Endodermal cell (in vitro differentiated cells): Measurements from ENCODE around the gene ARHGEF26. TPM values are rescaled to one million over a fixed set of nuclear protein-coding genes. Genes with fewer than 3 reads are reported as not detected.

Experiments
- DNase-seq: peaks from one replicate; pipeline ENCODE4 v3.0.0-alpha.2; 2017
- H3K27ac ChIP-seq: 2 replicates; pipeline ENCODE4 v1.5.1; 2013; ENCODE audit warnings: mild to moderate bottlenecking, low read depth, low read length, moderate library complexity
- H3K27me3 ChIP-seq: 2 replicates; pipeline ENCODE4 v1.6.1; 2013; ENCODE audit warnings: mild to moderate bottlenecking, low read length, moderate library complexity; ENCODE audit not compliant: insufficient read depth, control insufficient read depth, poor library complexity, severe bottlenecking
- H3K36me3 ChIP-seq: 2 replicates; pipeline ENCODE4 v1.7.0; 2013; ENCODE audit warnings: mild to moderate bottlenecking, low read length, moderate library complexity; ENCODE audit not compliant: control insufficient read depth, insufficient read depth
- H3K4me1 ChIP-seq: one replicate; pipeline ENCODE4 v1.7.0; 2013; ENCODE audit warnings: low read length; ENCODE audit not compliant: control insufficient read depth, insufficient read depth
- H3K4me3 ChIP-seq: 2 replicates; pipeline ENCODE4 v1.5.1; 2013; ENCODE audit warnings: mild to moderate bottlenecking, low read length, moderate library complexity
- H3K9ac ChIP-seq: 2 replicates; pipeline ENCODE4 v1.6.1; 2013; ENCODE audit warnings: mild to moderate bottlenecking, low read length, moderate library complexity; ENCODE audit not compliant: poor library complexity, severe bottlenecking; ENCODE audit errors: extremely low read depth
- H3K9me3 ChIP-seq: 2 replicates; pipeline ENCODE4 v1.6.1; 2013; ENCODE audit warnings: mild to moderate bottlenecking, low read length, moderate library complexity; ENCODE audit not compliant: control insufficient read depth
- H3K27ac Mint-ChIP-seq: 2 replicates; pipeline ENCODE4 v1.8.0; 2020; ENCODE audit warnings: mixed read lengths
- H3K27me3 Mint-ChIP-seq: 2 replicates; pipeline ENCODE4 v1.8.0; 2021; ENCODE audit warnings: mild to moderate bottlenecking, mixed read lengths; ENCODE audit not compliant: insufficient read depth
- H3K36me3 Mint-ChIP-seq: 2 replicates; pipeline ENCODE4 v1.8.0; 2020; ENCODE audit warnings: low read depth, mixed read lengths
- H3K4me1 Mint-ChIP-seq: 2 replicates; pipeline ENCODE4 v1.8.0; 2020; ENCODE audit warnings: mixed read lengths
- H3K4me3 Mint-ChIP-seq: 2 replicates; pipeline ENCODE4 v1.8.0; 2020; ENCODE audit warnings: mild to moderate bottlenecking, moderate library complexity, mixed read lengths
- H3K9me3 Mint-ChIP-seq: 2 replicates; pipeline ENCODE4 v1.8.0; 2020; ENCODE audit warnings: mild to moderate bottlenecking, mixed read lengths
- WGBS, 2 experiments: methylation state at CpG; one replicate each; pipeline versions ENCODE4 v1.1.5 to v1.1.7; 2013; ENCODE audit warnings: missing lambda C conversion rate in 2 of 2, mixed read lengths in 1 of 2; ENCODE audit not compliant: insufficient coverage in 1 of 2, insufficient read length in 1 of 2; 5-methylcytosine and 5-hydroxymethylcytosine counted together
- total RNA-seq, 2 donors: library from RNA; stranded (reverse); fragmentation: NEBNext Ultra II Directional in 1 of 2; extraction: Animal tissue kit (Norgen Biotek cat#: 25700) in 1 of 2; gene quantifications; 2 replicates in 1 of 2; 3 replicates in 1 of 2; pipeline ENCODE4 v1.2.1, GENCODE V29; 2021
- TF ChIP-seq, protein P1 (sequence below): fragments of 200-600 bp; sonication (generic); conservative IDR thresholded peaks from 2 replicates; pipeline ENCODE4 v1.5.0; 2021; ENCODE audit warnings: antibody characterized with exemption, mild to moderate bottlenecking

The ARHGEF26 gene
- total RNA-seq, 2 donors from 2014 or later = 10.1 to 12.4 TPM

DNA sequence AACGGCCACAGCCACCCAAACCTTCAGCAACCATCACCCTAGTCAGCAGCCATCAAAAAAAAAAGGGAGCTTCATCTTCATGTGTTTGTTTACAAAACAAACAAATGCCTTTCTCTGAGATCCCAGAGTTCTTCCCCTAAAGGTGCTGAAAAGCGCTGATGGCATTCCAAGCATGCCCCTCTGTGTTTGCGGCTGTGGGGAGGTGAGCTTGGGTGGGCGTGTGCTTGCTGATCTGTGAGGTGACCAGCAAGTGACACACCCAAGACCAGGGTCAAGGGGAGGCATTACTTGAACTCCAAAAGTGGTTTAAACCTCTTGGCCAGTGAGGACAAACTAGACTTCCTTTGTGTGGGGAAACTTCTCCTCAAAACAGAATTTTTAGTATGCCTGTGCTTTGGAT is 121.6 kb downstream of the ARHGEF26 start:
- Mint-ChIP-seq H3K4me3 (no peak overlapping the region), H3K27ac (peak overlapping the region; percentile 44), H3K9me3 (no peaks in the 10 kb centered on the region), H3K27me3 (no peaks in the 10 kb centered on the region), H3K4me1 (peaks cover 25% of the 10 kb centered on the region), H3K36me3 (peaks cover 16% of the 10 kb centered on the region)
- Histone ChIP-seq H3K4me1 (no peaks in the 10 kb centered on the region), H3K4me3 (no peak overlapping the region), H3K27ac (no peak overlapping the region), H3K27me3 (no peaks in the 10 kb centered on the region), H3K9ac (no peak overlapping the region), H3K9me3 (no peaks in the 10 kb centered on the region), H3K36me3 (no peaks in the 10 kb centered on the region)
- TF ChIP-seq, protein P1, sequence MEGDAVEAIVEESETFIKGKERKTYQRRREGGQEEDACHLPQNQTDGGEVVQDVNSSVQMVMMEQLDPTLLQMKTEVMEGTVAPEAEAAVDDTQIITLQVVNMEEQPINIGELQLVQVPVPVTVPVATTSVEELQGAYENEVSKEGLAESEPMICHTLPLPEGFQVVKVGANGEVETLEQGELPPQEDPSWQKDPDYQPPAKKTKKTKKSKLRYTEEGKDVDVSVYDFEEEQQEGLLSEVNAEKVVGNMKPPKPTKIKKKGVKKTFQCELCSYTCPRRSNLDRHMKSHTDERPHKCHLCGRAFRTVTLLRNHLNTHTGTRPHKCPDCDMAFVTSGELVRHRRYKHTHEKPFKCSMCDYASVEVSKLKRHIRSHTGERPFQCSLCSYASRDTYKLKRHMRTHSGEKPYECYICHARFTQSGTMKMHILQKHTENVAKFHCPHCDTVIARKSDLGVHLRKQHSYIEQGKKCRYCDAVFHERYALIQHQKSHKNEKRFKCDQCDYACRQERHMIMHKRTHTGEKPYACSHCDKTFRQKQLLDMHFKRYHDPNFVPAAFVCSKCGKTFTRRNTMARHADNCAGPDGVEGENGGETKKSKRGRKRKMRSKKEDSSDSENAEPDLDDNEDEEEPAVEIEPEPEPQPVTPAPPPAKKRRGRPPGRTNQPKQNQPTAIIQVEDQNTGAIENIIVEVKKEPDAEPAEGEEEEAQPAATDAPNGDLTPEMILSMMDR = no peak
- WGBS, 2 experiments = 60 to 80% methylated on average over 1 to 4 of the region's 4 CpGs
- DNase-seq = peak; percentile 82

DNA sequence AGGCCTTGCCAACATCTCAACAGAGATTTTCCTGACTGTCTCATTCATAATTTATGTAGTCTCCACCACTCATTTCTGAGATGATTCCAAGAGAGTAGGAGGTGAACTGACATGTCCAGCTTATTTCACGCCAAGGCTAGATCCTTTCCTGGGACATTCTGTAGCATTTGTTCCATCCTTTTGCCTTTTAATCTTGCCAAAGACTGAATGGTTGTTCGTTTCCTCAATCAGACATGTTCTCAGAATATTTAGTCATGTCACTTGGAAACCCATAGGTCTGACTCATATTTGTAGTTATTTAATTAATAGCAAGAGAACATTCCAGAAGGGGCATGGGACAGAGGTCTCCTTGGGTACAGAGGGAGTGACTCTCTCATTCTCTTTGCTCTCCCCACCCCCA is 122.2 kb downstream of the ARHGEF26 start:
- H3K4me3 ChIP-seq = no peak overlapping the region
- H3K27ac Mint-ChIP-seq = peak overlapping the region; percentile 44
- no peaks in the 10 kb centered on the region for H3K27me3 ChIP-seq
- H3K4me1 Mint-ChIP-seq = peaks cover 31% of the 10 kb centered on the region
- TF ChIP-seq, protein P1 = no peak
- H3K27ac ChIP-seq = no peak overlapping the region
- peaks cover under 1% of the 10 kb centered on the region for H3K4me1 ChIP-seq
- H3K9ac ChIP-seq = no peak overlapping the region
- H3K9me3 Mint-ChIP-seq = no peaks in the 10 kb centered on the region
- H3K4me3 Mint-ChIP-seq = no peak overlapping the region
- no peaks in the 10 kb centered on the region for H3K27me3 Mint-ChIP-seq
- H3K36me3 ChIP-seq = peaks cover 5% of the 10 kb centered on the region
- DNase-seq = no peak
- 91 to 94% methylated on average over 2 of the region's 2 CpGs for WGBS, 2 experiments
- no peaks in the 10 kb centered on the region for H3K9me3 ChIP-seq
- peaks cover 16% of the 10 kb centered on the region for H3K36me3 Mint-ChIP-seq

DNA sequence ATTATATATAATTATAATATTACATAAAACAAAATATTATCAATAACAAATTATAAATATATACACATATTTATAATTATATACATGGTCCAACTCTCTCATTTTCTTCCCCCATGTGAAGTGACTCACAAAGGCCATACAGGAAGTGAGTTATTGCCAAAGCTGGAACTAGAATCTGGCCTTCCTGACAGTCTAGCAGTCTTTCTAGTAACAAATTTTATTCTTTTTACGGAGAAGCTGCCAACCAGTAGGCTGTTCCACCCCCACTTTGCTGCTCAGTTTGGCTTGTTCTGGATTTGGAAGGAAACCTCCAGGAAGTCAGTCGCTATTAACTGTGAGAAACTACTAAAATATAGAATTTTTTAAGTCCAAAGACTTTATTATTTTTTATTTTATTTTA is 123.5 kb downstream of the ARHGEF26 start:
- Histone ChIP-seq H3K36me3 (peaks cover 6% of the 10 kb centered on the region), H3K9me3 (no peaks in the 10 kb centered on the region), H3K9ac (no peak overlapping the region), H3K27ac (no peak overlapping the region), H3K4me3 (no peak overlapping the region), H3K27me3 (no peaks in the 10 kb centered on the region), H3K4me1 (peaks cover 4% of the 10 kb centered on the region)
- 98% methylated on average over 2 of the region's 2 CpGs; no CpG with 5 or more reads in 1 of the 2 experiments for WGBS, 2 experiments
- Mint-ChIP-seq H3K36me3 (peaks cover 19% of the 10 kb centered on the region), H3K4me3 (no peak overlapping the region), H3K27ac (no peak overlapping the region), H3K4me1 (peaks cover 30% of the 10 kb centered on the region), H3K27me3 (no peaks in the 10 kb centered on the region), H3K9me3 (no peaks in the 10 kb centered on the region)
- TF ChIP-seq, protein P1 = no peak
- DNase-seq = no peak
